ENCODE measurements around the gene ANKRD65.

DNA sequence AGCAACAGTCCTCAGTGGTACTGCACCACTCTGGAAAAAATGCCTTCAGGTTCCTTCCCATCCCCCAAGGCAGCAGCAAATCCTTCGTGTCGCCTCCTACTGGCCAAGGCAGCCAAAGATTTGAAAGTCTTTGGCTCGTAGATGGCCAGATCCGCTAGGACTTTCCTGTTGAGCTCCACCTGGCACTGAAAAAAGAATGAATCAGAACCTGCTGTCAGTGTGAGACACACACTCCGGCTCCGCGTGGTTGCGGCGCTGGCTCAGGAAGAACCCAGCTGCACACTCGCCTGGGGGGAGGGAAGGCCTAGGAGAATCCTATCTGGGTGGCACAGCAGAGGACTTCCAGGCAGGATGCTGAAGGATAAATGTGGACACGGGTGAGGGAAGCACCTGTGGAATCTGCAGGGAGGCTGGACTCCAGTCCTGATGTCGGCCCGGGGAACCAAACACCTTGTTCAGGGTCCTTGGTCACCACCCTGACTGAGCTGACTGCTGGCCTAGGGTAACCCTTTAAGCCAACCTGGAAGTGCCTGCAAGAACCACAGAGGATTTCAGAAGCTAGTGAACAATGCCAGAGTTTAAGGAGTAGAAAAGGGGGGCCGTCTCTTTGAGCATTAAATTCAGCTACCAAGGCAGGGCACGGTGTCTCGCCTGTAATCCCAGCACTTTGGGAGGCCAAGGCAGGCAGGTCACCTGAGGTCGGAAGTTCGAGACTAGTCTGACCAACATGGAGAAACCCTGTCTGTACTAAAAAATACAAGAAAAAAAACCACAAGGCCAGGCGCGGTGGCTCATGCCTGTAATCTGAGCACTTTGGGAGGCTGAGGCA lies 18.8 kb downstream of the ANKRD65 start:
- TF ChIP-seq POLR2A (IDR thresholded peaks at IDR 0.05; ENCODE audit: low read length) (no peak), GATA1 (IDR thresholded peaks at IDR 0.05; ENCODE audit: low read depth, low read length) (no peak)

Measured in erythroblast (primary cell).